C4-2B (cell line): ENCODE data around the gene ANKRD24.
"Not testable (repeated sequence)": the region's sequence is repeated elsewhere in the genome, so short reads cannot be mapped to it uniquely, and the experiment has no call there.

Source experiments
- ZFX ChIP-seq: fragments of 450-650 bp; IDR thresholded peaks from 2 replicates; pipeline ENCODE4 v1.6.1; 2017
- TF ChIP-seq, protein P1 (sequence below): fragments of 450-650 bp; conservative IDR thresholded peaks from 2 replicates; pipeline ENCODE4 v1.5.1; 2017; ENCODE audit warnings: mild to moderate bottlenecking

DNA sequence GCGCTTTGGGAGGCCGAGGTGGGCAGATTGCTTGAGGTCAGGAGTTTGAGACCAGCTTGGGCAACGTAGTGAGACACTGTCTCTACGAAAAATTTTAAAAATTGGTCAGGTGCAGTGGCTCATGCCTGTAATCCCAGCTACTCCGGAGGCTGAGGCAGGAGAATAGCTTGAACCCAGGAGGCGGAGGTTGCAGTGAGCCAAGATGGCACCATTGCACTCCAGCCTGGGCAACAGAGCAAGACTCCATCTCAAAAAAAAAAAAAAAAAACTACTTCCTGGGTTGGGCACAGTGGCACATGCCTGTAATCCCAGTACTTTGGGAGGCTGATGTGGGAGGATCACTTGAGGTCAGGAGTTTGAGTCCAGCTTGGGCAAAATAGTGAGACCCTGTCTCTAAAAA lies 49.0 kb downstream of the ANKRD24 start:
- TF ChIP-seq, protein P1, sequence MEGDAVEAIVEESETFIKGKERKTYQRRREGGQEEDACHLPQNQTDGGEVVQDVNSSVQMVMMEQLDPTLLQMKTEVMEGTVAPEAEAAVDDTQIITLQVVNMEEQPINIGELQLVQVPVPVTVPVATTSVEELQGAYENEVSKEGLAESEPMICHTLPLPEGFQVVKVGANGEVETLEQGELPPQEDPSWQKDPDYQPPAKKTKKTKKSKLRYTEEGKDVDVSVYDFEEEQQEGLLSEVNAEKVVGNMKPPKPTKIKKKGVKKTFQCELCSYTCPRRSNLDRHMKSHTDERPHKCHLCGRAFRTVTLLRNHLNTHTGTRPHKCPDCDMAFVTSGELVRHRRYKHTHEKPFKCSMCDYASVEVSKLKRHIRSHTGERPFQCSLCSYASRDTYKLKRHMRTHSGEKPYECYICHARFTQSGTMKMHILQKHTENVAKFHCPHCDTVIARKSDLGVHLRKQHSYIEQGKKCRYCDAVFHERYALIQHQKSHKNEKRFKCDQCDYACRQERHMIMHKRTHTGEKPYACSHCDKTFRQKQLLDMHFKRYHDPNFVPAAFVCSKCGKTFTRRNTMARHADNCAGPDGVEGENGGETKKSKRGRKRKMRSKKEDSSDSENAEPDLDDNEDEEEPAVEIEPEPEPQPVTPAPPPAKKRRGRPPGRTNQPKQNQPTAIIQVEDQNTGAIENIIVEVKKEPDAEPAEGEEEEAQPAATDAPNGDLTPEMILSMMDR = not testable (repeated sequence)
- not testable (repeated sequence) for TF ChIP-seq ZFX
